ENCODE data around the gene DCANP1.
"Not testable (repeated sequence)": the region's sequence is repeated elsewhere in the genome, so short reads cannot be mapped to it uniquely, and the experiment has no call there.

Gene DCANP1, protein sequence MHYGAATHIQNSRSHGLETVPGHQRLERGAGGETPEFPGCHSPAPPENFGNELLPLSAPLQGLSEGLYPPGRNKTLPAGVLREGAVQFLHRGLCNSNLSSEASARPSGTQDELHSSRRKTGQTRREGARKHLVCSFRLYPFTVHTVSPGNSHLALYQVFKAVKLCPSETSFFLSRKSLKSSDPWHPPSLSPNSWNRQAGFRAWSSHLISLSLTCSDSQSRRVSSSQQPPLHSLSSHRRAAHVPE

DNA sequence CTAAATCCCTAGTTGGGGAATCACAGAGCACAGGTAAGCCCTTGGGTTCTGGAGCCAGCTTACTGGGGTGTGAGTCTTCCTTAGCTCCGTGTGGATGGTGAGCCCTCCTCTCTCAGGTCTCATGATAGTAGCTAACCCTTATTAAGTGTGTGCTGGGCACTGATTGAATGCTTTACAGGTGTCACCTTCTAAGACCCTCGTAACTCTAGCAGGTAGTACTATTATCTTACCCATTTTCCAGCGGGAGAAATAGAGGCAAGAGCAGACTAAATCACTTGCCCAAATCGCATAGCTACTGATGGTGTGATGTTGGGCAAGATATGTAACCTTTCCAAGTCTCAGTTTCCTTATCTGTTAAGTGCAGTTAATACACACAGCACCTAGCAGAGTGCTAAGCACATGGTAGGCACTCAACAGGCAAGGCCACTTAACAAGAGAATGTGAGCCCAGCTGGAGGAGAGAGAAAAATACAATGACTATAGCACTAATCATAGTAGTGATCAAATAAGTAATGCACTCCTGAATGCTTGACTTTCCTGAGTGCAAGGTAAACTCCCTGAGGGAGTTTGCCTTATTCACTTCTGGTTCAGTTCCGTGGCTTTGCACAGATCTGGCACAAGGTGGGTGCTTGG, at the start of gene DCANP1:
Gene DCANP1, minus strand, starts transcription at position 51 of the 632 bp plus-strand sequence. CDS start 240 bp downstream, outside the sequence.
- in situ Hi-C loops (cut with MboI; ENCODE audit: low sequenced_read_pairs) = no loop called here

DNA sequence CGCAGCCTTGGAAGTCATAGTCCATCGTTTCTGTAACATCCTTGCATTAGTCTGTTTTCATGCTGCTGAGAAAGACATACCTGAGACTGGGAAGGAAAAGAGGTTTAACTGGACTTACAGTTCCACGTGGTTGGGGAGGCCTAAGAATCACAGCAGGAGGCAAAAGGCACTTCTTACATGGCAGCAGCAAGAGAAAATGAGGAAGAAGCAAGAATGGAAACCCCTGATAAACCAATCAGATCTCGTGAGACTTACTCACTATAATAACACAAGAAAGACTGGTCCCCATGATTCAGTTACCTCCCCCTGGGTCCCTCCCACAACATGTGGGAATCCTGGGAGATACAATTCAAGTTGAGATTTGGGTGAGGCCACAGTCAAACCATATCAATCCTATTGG, 48.4 kb upstream of the DCANP1 start:
- in situ Hi-C loops (cut with MboI; ENCODE audit: low sequenced_read_pairs) = not testable (repeated sequence)

DNA sequence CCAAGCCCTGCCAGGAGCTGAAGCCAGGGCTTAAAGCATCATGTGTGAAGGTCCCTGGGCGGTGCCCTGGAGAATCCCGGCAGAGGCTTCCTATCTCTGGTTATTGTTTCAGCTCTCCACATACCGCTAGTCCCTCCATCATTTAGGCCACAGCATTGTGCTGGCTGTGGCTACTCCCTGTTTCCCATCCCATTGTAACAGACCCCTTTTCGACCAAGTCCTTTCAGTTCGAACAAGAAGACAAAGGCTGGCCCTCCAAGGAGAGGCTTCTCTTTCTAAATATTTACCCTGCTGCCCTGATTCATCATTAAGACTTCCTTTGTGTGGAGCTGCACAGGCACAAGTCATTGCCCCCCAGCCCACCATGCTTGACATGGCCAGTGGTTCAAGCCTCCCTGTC, 47.0 kb upstream of the DCANP1 start:
- in situ Hi-C loops (cut with MboI; ENCODE audit: low sequenced_read_pairs) = no loop called here

DNA sequence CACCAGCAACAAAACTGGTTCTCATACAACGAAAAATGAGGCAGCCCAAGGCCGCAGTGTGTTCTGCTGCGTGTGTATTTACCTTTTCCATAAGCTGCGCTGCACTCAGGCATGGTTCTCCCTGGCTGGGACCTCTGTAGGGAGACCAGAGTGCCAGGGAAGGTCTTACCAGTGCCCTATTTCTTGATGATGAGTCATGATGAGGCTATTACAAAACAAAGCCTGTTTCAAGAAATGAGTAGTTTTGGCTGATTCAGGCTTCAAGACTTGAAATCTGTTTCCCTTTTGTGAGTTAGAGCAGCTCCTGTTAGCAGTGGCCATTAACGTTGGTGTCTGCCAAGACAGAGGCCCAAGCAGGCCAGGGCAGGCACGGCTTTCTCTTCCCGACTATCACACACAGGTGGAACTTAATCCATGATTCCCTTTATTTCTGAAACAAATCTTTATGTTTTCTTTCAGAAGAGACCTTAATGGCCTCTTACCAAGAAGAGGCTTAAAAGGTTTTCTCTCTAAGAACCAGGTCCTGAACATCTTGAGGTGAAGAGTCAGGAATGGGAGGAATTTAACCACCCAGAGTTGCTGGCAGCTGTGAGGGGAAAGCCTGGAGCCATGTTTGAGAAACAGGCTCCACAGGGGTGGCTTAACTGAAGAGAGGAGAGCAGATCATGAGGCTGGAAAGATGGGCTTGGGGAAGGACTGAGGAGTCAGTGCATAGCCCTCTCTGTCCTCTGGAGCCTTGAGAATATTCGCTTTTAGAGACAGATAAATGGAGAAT, 46.4 kb upstream of the DCANP1 start:
- in situ Hi-C loops (cut with MboI; ENCODE audit: low sequenced_read_pairs) = no loop called here

DNA sequence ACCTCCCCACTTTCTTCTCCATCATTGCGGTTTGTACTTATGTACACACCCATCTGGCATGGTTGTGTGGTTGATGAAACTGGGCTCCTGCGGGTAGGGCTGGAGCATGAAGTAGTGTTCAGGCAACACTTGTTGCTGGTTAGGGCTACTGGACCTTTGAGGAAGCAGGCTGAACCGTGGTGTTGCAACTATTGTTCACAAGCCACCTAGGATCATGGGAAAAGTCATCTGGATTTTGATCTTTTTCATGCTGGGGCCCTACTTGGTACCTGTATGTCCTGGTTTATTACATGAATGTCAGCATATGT, 45.1 kb upstream of the DCANP1 start:
- in situ Hi-C loops (cut with MboI; ENCODE audit: low sequenced_read_pairs) = no loop called here

DNA sequence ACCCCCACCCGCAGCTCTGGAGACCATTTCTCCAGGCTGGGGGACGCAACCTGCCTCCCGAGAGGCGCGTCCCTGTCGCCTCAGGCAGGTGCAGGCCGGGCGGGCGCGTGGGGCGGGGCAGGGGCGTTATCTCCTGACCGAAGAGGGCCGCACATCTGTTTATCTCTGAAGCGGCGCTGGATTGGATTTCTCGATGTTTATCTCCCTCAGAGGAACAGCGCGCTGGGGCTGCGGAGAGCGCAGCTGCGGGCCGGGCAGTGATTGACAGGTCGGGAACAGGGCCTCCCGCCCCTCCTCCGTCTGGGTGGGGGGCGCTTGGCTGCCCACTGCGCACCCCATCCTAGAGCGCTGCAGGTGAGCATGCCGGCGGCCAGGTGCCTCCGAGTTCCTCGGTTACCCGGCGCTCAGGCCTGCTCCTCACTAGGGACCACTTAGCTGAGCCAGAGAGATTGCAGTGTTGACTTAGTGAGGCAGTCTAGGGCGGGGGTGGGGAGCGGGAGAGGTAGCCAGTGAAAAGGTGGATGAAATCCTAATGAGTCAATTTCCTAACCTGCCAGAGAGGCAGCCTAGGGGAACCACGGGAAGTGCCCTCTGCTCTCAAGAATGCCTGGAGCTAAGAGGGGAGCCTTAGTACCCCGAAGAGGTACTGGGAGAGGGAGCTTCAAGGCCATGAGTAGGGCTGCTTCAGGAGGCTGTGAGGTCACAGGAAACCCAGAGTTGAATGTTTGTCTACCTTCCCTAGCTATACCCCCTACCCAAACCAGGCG, 44.6 kb upstream of the DCANP1 start:
- in situ Hi-C loops (cut with MboI; ENCODE audit: low sequenced_read_pairs) = no loop called here

DNA sequence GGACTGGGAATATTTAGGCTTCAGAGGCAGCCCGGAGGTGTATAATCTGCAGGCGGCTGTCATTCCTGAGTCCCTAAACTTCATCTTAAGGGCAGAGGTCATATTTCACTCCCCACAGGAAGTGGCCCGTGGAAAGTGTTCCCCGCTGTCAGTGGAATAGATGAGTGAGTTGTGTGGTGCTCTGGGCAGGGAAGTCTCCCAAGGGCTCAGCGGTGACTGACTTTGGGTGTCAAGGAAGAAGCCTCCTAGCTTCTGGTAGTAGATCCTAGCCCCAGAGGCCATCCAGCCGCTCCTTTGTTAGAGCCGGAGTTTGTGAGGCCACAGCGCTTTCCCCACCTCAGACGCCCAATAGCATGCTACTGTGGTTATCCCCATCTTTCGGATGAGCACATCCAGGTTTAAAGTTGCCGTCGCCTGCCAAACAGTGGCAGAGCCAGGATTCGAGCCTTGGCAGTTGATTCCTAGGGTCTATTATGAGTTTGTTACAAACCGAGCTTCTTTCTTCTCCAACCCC, 43.9 kb upstream of the DCANP1 start:
- in situ Hi-C loops (cut with MboI; ENCODE audit: low sequenced_read_pairs) = no loop called here

DNA sequence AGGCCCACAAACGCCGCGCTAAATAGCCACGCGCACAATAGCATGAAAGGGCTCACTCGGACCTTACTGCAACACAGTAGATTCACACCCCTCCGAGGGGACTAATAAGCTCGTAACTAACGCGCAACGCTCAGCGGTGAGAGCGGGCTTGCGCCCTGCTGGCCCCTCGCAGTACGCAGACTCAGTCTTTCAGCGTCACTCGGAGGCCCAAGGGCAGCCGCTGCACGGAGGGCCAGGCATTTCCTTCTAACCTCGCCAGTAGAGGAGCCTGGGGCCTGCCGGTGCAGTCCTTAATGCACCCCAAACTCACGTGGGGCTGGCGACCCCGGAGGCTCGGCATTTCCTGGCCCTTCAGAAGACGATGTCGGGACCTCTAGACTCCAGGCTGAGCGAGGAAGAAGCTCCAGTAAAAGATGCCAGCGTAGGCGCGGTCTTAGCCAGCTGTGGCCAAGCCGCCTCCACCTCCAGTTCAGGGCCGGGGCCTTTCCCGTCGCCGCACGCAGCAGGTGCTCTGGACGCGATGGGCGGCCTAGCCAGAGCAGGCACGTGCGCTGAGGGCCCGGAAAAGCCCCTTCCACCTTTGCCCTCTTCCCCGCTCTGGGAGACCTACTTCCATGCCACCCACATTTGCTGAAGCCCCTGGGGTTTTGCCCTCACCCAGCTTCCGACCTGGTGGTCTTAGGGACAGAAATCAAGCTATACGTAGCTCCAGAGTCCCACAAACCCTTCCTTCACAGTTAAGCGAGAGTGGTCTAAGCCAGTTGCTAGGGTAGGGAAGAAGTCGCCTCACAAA, 43.3 kb upstream of the DCANP1 start:
- in situ Hi-C loops (cut with MboI; ENCODE audit: low sequenced_read_pairs) = no loop called here

DNA sequence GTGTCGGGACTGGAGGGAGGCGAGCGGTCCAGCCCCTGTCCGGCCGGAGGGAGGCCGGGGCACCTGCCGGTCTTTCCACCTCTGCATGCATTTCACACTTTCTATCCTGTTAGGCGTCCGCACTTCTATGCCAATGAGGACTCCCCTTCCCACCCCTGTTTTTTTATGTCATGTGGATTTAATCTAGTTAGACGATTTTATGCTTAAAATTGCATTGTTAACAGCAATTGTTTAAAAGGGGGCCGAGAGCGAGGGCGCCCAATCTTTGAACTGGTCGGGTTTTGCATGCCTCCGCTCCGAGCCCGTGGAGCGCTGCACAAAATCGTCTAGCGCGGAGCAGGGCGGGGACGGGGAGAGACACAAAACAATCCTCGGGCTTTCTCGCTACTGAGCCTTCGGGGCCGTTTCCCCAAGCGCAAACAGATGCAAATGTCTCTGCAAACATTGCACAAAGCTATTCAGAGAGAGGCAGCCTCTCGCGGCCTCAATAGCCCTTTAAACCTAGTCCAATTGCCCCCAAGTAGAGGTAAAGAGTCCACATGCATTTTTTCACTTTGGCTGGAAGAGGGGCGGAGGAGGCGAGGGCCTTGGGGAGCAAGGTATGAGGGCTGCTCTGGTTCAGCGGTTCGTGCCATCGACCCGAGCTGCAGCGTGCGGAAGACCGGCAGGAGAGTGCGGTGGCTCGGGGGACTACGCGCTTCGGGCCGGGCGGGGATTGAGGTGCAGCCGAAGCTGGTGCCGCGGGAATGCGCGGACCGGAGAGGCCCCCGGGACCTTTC, 42.5 kb upstream of the DCANP1 start:
- in situ Hi-C loops (cut with MboI; ENCODE audit: low sequenced_read_pairs) = no loop called here

DNA sequence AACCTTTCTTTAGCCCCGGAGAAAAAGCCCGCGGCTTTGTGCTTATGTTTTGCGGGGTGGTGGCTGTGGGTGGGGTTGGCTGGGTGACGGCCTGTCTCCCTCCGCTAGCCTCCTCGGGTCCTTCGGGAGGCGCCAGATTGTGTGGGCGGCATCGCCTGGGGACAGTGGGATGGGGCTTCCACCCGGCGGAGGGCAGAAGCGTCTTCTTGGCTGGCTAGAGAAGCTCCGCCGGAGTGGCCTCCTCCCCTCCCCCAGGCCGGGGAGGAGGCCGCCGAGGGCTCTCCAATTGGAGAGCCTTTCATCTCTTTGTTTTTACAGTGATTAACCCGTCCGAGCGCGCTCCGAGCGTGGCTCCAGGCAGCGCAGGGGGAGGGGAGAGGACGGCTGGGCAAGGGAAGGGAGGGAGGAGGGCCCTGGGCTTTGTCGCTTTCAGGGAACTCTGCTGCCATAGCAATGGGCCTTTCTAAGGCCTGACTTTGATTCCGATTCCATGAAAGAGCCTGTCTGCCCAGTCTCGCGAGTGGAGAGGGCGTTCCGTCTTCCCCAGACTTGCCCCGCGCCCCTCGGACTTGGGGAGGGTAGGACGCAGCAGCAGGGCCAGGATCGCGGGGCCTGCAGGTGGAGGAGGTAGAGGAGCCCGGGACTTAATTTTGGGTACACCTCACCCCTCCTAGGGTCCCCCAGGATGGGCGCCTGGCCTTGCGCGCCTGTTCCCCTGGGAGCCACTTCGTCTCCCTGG, 41.7 kb upstream of the DCANP1 start:
- in situ Hi-C loops (cut with MboI; ENCODE audit: low sequenced_read_pairs) = no loop called here

DNA sequence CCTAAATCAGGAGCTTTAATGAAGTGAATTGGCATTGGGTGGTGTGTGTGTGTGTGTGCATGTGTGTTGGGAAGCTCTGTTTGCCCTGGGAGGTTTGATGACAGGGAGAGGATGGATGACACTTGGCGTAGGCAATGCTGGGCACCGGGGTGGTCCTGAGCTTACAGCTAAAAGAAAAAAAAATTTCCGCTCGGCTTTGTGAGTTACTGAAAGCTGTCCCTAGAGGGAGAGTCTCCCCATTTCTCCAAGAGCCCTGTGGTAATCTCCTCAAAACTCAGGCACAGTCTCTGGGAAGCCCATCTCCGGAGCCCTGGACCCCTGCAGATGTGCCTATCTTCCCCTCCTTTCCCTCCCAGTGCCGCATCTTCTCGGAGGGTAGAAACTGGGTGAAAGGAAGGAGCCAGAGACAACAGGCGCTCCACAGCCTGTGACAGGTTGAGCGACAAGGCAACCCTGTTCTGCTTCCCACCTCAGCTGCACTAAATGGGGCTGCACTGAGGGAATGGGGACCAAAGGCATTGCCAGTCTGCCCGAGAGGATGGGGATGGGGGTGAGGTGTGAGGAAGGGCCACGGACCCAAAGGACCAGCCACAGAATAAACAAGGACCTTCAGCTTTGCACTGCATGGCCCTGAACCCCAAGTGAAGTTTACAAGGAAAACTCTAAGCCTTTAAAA, 40.8 kb upstream of the DCANP1 start:
- in situ Hi-C loops (cut with MboI; ENCODE audit: low sequenced_read_pairs) = no loop called here

DNA sequence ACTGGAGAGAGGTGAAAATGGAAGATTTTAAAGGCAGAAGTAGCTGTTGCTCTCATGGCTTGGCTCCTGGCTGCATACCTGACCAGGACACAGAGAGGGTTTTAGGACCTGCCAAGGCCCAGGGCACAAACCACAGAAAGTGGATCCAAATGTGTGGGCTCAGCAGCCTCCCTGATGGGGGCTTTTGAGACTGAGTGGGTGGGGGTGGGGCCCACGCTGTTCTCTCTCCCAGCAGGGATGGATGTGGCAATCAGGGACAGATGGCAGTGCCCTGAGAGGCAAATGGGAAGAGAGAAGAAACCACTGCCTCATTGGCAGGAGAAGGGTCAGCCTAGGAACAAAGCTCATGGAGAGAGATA, 39.9 kb upstream of the DCANP1 start:
- in situ Hi-C loops (cut with MboI; ENCODE audit: low sequenced_read_pairs) = no loop called here

DNA sequence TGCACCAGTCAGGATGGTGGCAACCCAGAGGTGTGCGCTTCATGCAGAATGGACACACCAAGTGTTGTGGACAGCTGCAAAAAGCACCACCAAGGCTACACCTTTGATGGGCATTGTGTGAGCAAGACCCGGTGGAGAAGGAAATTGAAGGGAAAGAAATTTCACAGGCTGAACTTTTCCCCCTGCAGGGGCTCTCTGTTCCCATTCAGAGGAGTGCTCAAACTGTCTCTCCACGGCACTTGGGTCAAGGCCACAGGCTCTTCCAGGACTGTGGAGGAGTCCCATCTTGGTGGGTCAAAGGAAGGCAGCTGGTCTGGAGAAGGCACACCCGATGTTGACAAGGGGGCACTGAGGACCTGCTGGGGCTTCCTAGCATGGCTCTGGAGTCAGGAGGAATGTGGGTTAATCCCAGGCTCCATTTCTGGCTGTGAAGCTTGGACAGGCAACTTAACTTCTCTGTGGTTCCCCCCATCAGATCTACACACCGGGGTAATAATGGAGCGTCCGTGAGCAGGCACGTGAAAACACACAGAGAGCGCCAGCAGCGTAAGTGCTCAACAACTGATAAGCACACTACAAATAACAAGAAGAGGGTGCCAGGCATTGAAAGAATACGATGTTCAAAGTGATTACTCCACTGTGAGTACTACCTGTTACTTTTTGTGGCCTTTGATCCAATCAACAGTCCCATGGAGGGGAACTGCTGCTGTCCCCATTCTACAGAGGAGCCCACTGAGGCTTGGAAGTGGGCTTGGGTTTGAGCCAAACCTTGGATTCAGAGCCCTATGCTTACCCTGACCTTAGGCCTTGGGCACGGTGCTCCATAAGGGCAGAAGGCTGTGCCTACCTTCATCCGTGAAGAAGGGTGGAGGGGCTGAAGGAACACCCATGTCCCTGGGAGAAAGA, 39.2 kb upstream of the DCANP1 start:
- in situ Hi-C loops (cut with MboI; ENCODE audit: low sequenced_read_pairs) = no loop called here

DNA sequence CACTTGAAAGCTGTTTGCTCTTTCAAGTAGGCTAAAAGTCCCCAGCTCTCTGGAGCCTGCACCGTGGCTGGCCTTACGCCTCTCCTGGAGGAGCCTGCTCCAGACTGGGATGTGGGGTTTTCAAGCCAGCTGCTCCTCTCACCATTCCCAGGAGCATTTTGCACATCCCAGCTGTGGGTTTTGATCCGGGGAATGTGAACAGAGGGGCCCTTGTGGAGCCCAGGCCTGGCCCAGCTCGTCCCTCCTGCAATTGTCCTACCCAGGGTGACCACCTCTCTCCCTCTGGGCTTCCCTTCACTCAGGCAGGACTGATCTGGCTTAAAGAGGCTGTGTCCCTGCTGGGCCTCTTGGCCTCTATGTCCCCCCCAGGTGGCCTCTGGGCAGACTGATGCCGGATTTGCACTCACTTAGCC, 37.5 kb upstream of the DCANP1 start:
- in situ Hi-C loops (cut with MboI; ENCODE audit: low sequenced_read_pairs) = no loop called here

DNA sequence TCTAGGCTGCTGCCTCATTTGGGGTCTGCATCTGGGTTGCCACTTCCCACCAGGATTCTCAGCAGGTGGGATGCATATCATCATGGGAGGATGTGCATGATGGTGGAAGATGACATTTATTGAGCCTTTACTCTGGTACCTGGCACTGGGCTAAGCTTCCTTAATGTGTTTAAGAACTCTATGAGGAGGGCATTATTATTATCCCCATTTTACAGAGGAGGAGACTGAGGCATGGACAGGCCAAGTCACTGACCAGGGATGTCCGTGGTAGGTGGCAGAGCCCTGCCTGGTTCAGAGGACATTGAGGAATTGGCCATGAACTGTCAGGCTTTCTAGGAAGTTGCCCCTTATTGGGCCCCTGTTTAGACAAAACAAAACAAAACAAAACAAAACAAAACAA, 36.1 kb upstream of the DCANP1 start:
- in situ Hi-C loops (cut with MboI; ENCODE audit: low sequenced_read_pairs) = no loop called here

DNA sequence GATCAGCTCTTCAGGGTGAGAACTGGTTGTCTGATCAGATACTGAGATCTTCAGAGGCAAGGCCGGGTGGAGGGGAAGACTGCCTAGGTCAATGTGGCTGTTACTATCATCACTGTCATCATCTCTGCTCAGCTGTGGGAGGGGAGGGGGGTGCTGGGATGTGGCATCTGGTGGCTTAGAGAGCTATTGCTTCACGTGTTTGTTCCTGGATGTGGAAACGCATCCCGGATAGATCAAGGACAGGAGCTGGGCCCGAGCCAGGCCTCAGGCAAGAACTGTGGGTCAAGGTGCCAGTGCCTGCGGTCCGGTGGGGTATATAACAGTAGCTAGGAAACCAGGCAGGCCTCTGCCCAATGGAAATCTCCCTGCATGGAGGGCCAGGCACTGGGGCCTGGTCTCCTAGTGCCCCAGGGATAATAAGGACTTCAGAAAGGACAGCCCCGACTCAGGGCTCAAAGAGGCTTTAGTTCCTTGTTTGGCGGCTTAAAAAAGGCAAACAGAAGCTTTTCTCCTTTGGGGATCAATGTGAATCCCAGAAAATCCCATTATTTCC, 35.3 kb upstream of the DCANP1 start:
- in situ Hi-C loops (cut with MboI; ENCODE audit: low sequenced_read_pairs) = no loop called here

DNA sequence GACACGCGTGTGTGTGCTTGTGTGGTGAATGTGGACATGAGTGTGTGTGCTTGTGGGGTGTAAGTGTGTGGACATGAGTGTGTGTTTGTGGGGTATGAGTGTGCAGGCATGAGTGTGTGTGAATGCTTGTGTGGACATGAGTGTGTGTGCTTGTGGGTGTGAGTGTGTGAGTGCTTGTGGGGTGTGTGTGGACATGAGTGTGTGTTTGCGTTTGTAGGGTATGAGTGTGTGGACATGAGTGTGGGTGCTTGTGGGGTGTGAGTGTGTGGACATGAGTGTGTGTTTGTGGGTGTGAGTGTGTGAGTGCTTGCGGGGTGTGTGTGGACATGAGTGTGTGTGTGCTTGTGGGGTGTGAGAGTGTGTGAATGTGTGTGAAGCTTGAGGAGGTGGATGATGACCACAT, 34.8 kb upstream of the DCANP1 start:
- in situ Hi-C loops (cut with MboI; ENCODE audit: low sequenced_read_pairs) = no loop called here

Measured in hTERT RPE-1 (cell line).